ENCODE measurements around the gene MVD.

- TF ChIP-seq NONO (IDR thresholded peaks at IDR 0.05) (no peak), NONO (CRISPR knock-in tag; conservative IDR thresholded peaks at IDR 0.05) (no peak), HDAC2 (CRISPR knock-in tag; IDR thresholded peaks at IDR 0.05) (no peak), CBFB (CRISPR knock-in tag; IDR thresholded peaks at IDR 0.05) (no peak), ZNF777 (CRISPR knock-in tag; IDR thresholded peaks at IDR 0.05) (no peak), ZNF138 (CRISPR knock-in tag; IDR thresholded peaks at IDR 0.05; ENCODE audit: low read depth) (no peak), TCF7 (IDR thresholded peaks at IDR 0.05; ENCODE audit: low read depth) (no peak), JUND (CRISPR knock-in tag; IDR thresholded peaks at IDR 0.05) (no peak)
Observed at GRCh38 chr16:88645941-88646340, 16.9 kb downstream of the MVD start.

Measured in HepG2 (cell line).